DOHH2 (cell line): Measurements from ENCODE around the gene ADAMTS7.

ENCODE experiments used
- H3F3A ChIP-seq: fragments of 200-600 bp; sonication (generic), shearing (Covaris generic); 2 replicates; pipeline ENCODE4 v1.6.0; 2016; ENCODE audit warnings: antibody characterized with exemption, mild to moderate bottlenecking; ENCODE audit not compliant: control insufficient read depth, insufficient read depth
- H3K27ac ChIP-seq: fragments of 200-600 bp; sonication (generic); 2 replicates; pipeline ENCODE4 v1.5.1; 2014; ENCODE audit warnings: low read depth, mild to moderate bottlenecking, low read length, moderate library complexity
- H3K27me3 ChIP-seq: fragments of 200-600 bp; sonication (generic); 2 replicates; pipeline ENCODE4 v1.6.1; 2014; ENCODE audit warnings: mild to moderate bottlenecking, low read length, mixed read lengths; ENCODE audit not compliant: control insufficient read depth
- H3K36me3 ChIP-seq: fragments of 200-600 bp; sonication (generic); 2 replicates; pipeline ENCODE4 v1.6.1; 2014; ENCODE audit warnings: mild to moderate bottlenecking, low read length, moderate library complexity, mixed read lengths; ENCODE audit not compliant: control insufficient read depth
- H3K4me1 ChIP-seq: fragments of 200-600 bp; sonication (generic); 2 replicates; pipeline ENCODE4 v1.6.1; 2014; ENCODE audit warnings: mild to moderate bottlenecking, low read length, mixed read lengths; ENCODE audit not compliant: control insufficient read depth
- H3K4me2 ChIP-seq: fragments of 200-600 bp; sonication (generic); 2 replicates; pipeline ENCODE4 v1.6.0; 2014; ENCODE audit warnings: mild to moderate bottlenecking, low read length, moderate library complexity
- H3K4me3 ChIP-seq: fragments of 200-600 bp; sonication (generic); 2 replicates; pipeline ENCODE4 v1.5.1; 2014; ENCODE audit warnings: mild to moderate bottlenecking, low read length, mixed read lengths
- H3K79me2 ChIP-seq: fragments of 200-600 bp; sonication (generic); 2 replicates; pipeline ENCODE4 v1.6.1; 2014; ENCODE audit warnings: mild to moderate bottlenecking, low read length, mixed read lengths; ENCODE audit not compliant: control insufficient read depth
- H3K9me2 ChIP-seq: fragments of 200-600 bp; sonication (generic); replicated peaks from 2 replicates; pipeline ENCODE4 v1.6.1; 2014; ENCODE audit warnings: mild to moderate bottlenecking, low read length, mixed read lengths; ENCODE audit not compliant: control insufficient read depth
- H3K9me3 ChIP-seq: fragments of 200-600 bp; sonication (generic); 2 replicates; pipeline ENCODE4 v1.6.1; 2014; ENCODE audit warnings: antibody characterized with exemption, low read length, mixed read lengths; ENCODE audit not compliant: control insufficient read depth, insufficient read depth
- H4K20me1 ChIP-seq: fragments of 200-600 bp; sonication (generic); 2 replicates; pipeline ENCODE4 v1.6.0; 2014; ENCODE audit warnings: low read depth, mild to moderate bottlenecking, antibody characterized with exemption, low read length, moderate library complexity; ENCODE audit not compliant: control insufficient read depth, insufficient read depth
- CTCF ChIP-seq: fragments of 200-600 bp; sonication (generic); IDR thresholded peaks from one replicate; pipeline ENCODE4 v1.5.1; 2014; ENCODE audit warnings: antibody characterized with exemption, mild to moderate bottlenecking, low read depth, low read length; ENCODE audit not compliant: poor library complexity, severe bottlenecking
- EZH2phosphoT487 ChIP-seq: fragments of 200-600 bp; sonication (generic); IDR thresholded peaks from 2 replicates; pipeline ENCODE4 v1.6.1; 2017; ENCODE audit warnings: borderline replicate concordance, mild to moderate bottlenecking, antibody characterized with exemption, low read length, moderate library complexity, mixed read lengths

The ADAMTS7 gene

GRCh38 chr15:78828920-78829319 lies 17.7 kb upstream of the ADAMTS7 start:
- H3K4me1 ChIP-seq: peaks cover 11% of the 10 kb centered on the region
- H3K4me3 ChIP-seq: no peak overlapping the region
- no peak overlapping the region for H3K27ac ChIP-seq
- no peak for TF ChIP-seq EZH2phosphoT487
- TF ChIP-seq CTCF: no peak
- no peaks in the 10 kb centered on the region for H3K79me2 ChIP-seq
- H3K36me3 ChIP-seq: no peaks in the 10 kb centered on the region
- H3K9me2 ChIP-seq: no peaks in the 10 kb centered on the region
- peaks cover 3% of the 10 kb centered on the region; the same call in 1 of the 2 replicates for H3K27me3 ChIP-seq
- no peaks in the 10 kb centered on the region for H4K20me1 ChIP-seq
- no peaks in the 10 kb centered on the region for H3K9me3 ChIP-seq
- no peaks in the 10 kb centered on the region for H3F3A ChIP-seq
- no peak overlapping the region for H3K4me2 ChIP-seq

- Histone ChIP-seq H4K20me1 (no peaks in the 10 kb centered on the region), H3K9me3 (no peaks in the 10 kb centered on the region), H3K4me3 (no peak overlapping the region), H3K27ac (no peak overlapping the region), H3K9me2 (no peaks in the 10 kb centered on the region), H3K4me1 (peaks cover 7% of the 10 kb centered on the region), H3F3A (no peaks in the 10 kb centered on the region), H3K27me3 (peaks cover 20% of the 10 kb centered on the region), H3K79me2 (no peaks in the 10 kb centered on the region), H3K4me2 (no peak overlapping the region), H3K36me3 (no peaks in the 10 kb centered on the region)
- TF ChIP-seq EZH2phosphoT487 (no peak), CTCF (no peak)
These were observed 11.2 kb upstream of the ADAMTS7 start for GRCh38 chr15:78822514-78822913.

GRCh38 chr15:78811825-78812183 lies 540 bp upstream of the ADAMTS7 start:
- peaks cover 16% of the 10 kb centered on the region for H3K4me1 ChIP-seq
- H3K4me2 ChIP-seq: peak overlapping the region; percentile 82
- H3K9me2 ChIP-seq: no peaks in the 10 kb centered on the region
- no peak overlapping the region for H3K27ac ChIP-seq
- H3K4me3 ChIP-seq: peak overlapping the region; percentile 68
- no peak for TF ChIP-seq EZH2phosphoT487
- no peak for TF ChIP-seq CTCF
- H3F3A ChIP-seq: no peaks in the 10 kb centered on the region
- H4K20me1 ChIP-seq: no peaks in the 10 kb centered on the region
- H3K9me3 ChIP-seq: no peaks in the 10 kb centered on the region
- H3K36me3 ChIP-seq: no peaks in the 10 kb centered on the region
- H3K79me2 ChIP-seq: no peaks in the 10 kb centered on the region
- peaks cover 50% of the 10 kb centered on the region for H3K27me3 ChIP-seq
